Adrenal gland (tissue), 12 donors: ENCODE measurements around the gene TMEM37. TPM values are rescaled to one million over a fixed set of nuclear protein-coding genes. Genes with fewer than 3 reads are reported as not detected.

Experiments used
- DNase-seq, 7 donors: peaks; one replicate each; pipeline ENCODE4 v3.0.0-alpha.2; 2019 to 2020
- H3K27ac ChIP-seq, 5 donors: fragments of 200-600 bp; sonication (generic) in 4 of 5; 1 replicate in 3 of 5; 2 replicates in 2 of 5; pipeline versions ENCODE4 v1.5.1 to v1.8.0; 2016 to 2020; ENCODE audit warnings: mild to moderate bottlenecking in 1 of 5
- H3K27me3 ChIP-seq: fragments of 200-600 bp; 2 replicates; pipeline ENCODE4 v1.8.0; 2021
- H3K36me3 ChIP-seq, 2 donors: fragments of 200-600 bp; replicated peaks in 1 of 2; 1 replicate in 1 of 2; 2 replicates in 1 of 2; pipeline versions ENCODE4 v1.5.1 to v1.8.0; 2018 to 2022
- H3K4me1 ChIP-seq, 2 donors: fragments of 200-600 bp; replicated peaks in 1 of 2; 1 replicate in 1 of 2; 2 replicates in 1 of 2; pipeline versions ENCODE4 v1.5.1 to v1.8.0; 2018 to 2021
- H3K4me3 ChIP-seq, 4 donors: fragments of 200-600 bp; sonication (generic) in 3 of 4; one replicate each; pipeline ENCODE4 v1.5.1; 2016 to 2018
- H3K9me3 ChIP-seq, 3 donors: fragments of 200-600 bp; sonication (generic) in 1 of 3; replicated peaks in 1 of 3; 1 replicate in 2 of 3; 2 replicates in 1 of 3; pipeline versions ENCODE4 v1.5.1 to v1.8.0; 2016 to 2021
- POLR2A ChIP-seq, 2 donors: fragments of 450-650 bp; IDR thresholded peaks; one replicate each; pipeline ENCODE4 v1.6.1; 2017; ENCODE audit warnings: antibody characterized with exemption in 2 of 2, mild to moderate bottlenecking in 2 of 2, moderate library complexity in 1 of 2
- WGBS, 4 donors: extraction: QIAGEN DNeasy Blood & Tissue Kit in 2 of 4; methylation state at CpG; one replicate each; pipeline versions ENCODE4 v1.1.5 to v1.1.7; 2013 to 2017; 5-methylcytosine and 5-hydroxymethylcytosine counted together
- intact Hi-C, 2 donors: fragments of 100-400 bp; cut with DNase I; formaldehyde crosslinking; loops; one replicate each; pipeline versions ENCODE4 v1.14.1 to v1.15.0; 2022 to 2023
- polyA plus RNA-seq, 3 donors: library from polyadenylated mRNA; stranded (reverse); fragments of 200-250 nt in 2 of 3; fragments of 350-450 nt in 1 of 3; fragmentation: Illumina TruSeq in 1 of 3; extraction: RNeasy Lipid Tissue Mini Kit (QIAGEN cat#74804) in 1 of 3; gene quantifications; one replicate each; pipeline ENCODE4 v1.2.3, GENCODE V29; 2013 to 2014
- total RNA-seq, 9 donors: library from RNA; depleted of rRNA in 4 of 9; stranded (reverse); fragments of >200 nt in 4 of 9; fragments of 120-200 nt in 1 of 9; fragmentation: NEBNext Ultra II Directional in 1 of 9; extraction: Animal tissue kit (Norgen Biotek cat#: 25700) in 1 of 9; gene quantifications; one replicate each; pipeline versions ENCODE4 v1.1.0 to v1.2.4, GENCODE V29; 2013 to 2023
- TF ChIP-seq, protein P1 (sequence below), 6 experiments: fragments of 450-650 bp in 4 of 6; fragments of 200-600 bp in 2 of 6; sonication (generic) in 1 of 6; IDR thresholded peaks; 1 replicate in 5 of 6; 2 replicates in 1 of 6; pipeline versions ENCODE4 v1.5.1 to v1.8.0; 2016 to 2021; ENCODE audit warnings: antibody characterized with exemption in 6 of 6, mild to moderate bottlenecking in 2 of 6, moderate library complexity in 1 of 6
- donor health status: healthy with polysubstance abuse.
- donor health status: Bipolar disorder and iron deficiency.
- donor health status: DM: yes; HTN: yes; CAD: no.
- donor health status: DM: no; HTN: no; CAD: no.
- donor health status: DM: no; HTN: no; CAD: no.
- donor health status: DM: yes; HTN: yes; CAD: no.

TMEM37 gene
- total and polyA plus RNA-seq, 12 donors: 5.5 to 31.8 (median 14.7) TPM

- intact Hi-C loops: no loop called here
- H3K27me3 ChIP-seq: no peaks in the 10 kb centered on the region
- H3K4me1 ChIP-seq: no peaks in the 10 kb centered on the region
- no peak overlapping the region for H3K27ac ChIP-seq
- TF ChIP-seq, protein P1, sequence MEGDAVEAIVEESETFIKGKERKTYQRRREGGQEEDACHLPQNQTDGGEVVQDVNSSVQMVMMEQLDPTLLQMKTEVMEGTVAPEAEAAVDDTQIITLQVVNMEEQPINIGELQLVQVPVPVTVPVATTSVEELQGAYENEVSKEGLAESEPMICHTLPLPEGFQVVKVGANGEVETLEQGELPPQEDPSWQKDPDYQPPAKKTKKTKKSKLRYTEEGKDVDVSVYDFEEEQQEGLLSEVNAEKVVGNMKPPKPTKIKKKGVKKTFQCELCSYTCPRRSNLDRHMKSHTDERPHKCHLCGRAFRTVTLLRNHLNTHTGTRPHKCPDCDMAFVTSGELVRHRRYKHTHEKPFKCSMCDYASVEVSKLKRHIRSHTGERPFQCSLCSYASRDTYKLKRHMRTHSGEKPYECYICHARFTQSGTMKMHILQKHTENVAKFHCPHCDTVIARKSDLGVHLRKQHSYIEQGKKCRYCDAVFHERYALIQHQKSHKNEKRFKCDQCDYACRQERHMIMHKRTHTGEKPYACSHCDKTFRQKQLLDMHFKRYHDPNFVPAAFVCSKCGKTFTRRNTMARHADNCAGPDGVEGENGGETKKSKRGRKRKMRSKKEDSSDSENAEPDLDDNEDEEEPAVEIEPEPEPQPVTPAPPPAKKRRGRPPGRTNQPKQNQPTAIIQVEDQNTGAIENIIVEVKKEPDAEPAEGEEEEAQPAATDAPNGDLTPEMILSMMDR (IDR thresholded peaks at IDR 0.05): no peak
- no peak for TF ChIP-seq POLR2A (IDR thresholded peaks at IDR 0.05)
- H3K4me3 ChIP-seq: no peak overlapping the region
- peaks cover 0 to 9% of the 10 kb centered on the region in 2 donors for H3K36me3 ChIP-seq
- H3K9me3 ChIP-seq: no peaks in the 10 kb centered on the region
- no peak for DNase-seq
- 87 to 100% (median 90%) methylated on average over 2 to 4 of the region's 4 CpGs for WGBS, 4 donors
Measured at GRCh38 chr2:119440873-119441272, 9.2 kb downstream of the TMEM37 start.

DNA sequence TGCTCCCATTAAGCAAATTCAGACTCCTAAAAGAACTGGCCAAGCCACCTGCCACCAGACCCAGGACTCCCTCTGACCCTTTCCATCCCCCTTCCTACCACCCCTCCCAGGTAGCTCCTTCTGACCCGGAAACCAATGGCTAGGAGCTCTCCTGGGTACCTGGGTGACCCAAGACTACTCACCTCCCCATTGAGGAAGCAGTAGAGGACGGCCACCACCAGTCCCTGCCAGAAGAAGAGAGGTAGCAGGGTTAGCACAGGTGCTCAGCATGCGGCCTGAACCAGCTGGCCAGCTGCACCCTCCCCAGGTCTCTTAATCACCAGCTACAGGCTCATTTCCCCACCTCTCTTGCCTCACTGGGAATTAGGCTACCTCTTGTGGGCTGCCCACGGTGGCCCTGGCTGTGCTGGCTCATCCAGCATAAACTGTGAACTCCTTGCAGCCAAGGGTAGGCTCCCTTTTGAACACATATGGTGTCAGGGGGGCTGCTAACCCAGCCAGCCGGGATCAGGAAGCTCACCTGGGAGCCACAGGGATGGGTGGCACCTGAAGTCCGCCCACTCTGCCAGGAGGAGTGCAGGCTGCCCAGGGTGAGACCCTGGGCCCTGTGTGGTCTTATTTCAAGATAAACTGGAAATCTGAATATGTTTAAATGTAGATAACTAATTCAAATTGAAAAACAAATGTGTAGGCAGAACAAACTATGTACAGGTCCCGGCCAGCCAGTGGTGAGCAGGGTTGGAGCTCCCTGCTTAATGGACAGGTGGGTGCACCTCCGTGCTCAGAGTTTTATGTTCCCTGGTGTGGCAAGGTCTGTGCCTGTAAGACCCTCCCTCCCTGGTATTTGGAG, 9.9 kb downstream of the TMEM37 start:
- no peak overlapping the region for H3K4me3 ChIP-seq
- 91 to 92% (median 91%) methylated on average over 5 to 8 of the region's 8 CpGs for WGBS, 4 donors
- no peaks in the 10 kb centered on the region for H3K4me1 ChIP-seq
- intact Hi-C loops: no loop called here
- no peak overlapping the region for H3K27ac ChIP-seq
- peaks cover 0 to 9% of the 10 kb centered on the region in 2 donors for H3K36me3 ChIP-seq
- no peaks in the 10 kb centered on the region for H3K27me3 ChIP-seq
- no peaks in the 10 kb centered on the region for H3K9me3 ChIP-seq
- no peak for TF ChIP-seq POLR2A (IDR thresholded peaks at IDR 0.05)
- TF ChIP-seq, protein P1 (IDR thresholded peaks at IDR 0.05): no peak
- no peak for DNase-seq

DNA sequence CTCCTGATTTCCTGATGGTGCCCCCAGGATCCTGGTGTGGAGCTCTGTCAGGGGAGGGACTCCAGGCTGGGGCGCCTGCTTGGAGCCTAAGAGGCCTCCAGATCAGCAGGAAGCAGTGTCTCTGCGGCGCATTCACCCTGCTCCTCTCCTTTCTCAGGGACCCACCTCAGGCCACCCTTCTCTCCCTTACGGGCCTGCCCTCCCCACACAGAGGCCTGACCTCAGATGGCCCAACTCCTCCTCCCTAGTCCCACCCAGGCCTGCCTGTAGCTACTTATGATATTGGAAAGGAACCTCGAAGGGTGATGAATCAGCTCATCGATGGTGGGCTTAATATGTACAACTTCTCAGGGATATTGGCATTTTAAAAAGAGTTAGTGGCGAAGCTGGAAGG, 10.6 kb downstream of the TMEM37 start:
- intact Hi-C loops: no loop called here
- no peak overlapping the region for H3K4me3 ChIP-seq
- H3K9me3 ChIP-seq: no peaks in the 10 kb centered on the region
- no peak for DNase-seq
- peaks cover 0 to 4% of the 10 kb centered on the region in 2 donors for H3K36me3 ChIP-seq
- no peaks in the 10 kb centered on the region for H3K27me3 ChIP-seq
- TF ChIP-seq POLR2A (IDR thresholded peaks at IDR 0.05): no peak
- TF ChIP-seq, protein P1 (IDR thresholded peaks at IDR 0.05): no peak
- WGBS, 4 donors: 82 to 94% (median 87%) methylated on average over 6 to 7 of the region's 7 CpGs
- no peaks in the 10 kb centered on the region for H3K4me1 ChIP-seq
- no peak overlapping the region for H3K27ac ChIP-seq

GRCh38 chr2:119442850-119443249, 11.2 kb downstream of the TMEM37 start:
- Histone ChIP-seq H3K27ac (no peak overlapping the region), H3K9me3 (no peaks in the 10 kb centered on the region), H3K36me3 (no peaks in the 10 kb centered on the region), H3K4me1 (no peaks in the 10 kb centered on the region), H3K27me3 (no peaks in the 10 kb centered on the region), H3K4me3 (no peak overlapping the region)
- intact Hi-C loops: no loop called here
- TF ChIP-seq POLR2A (IDR thresholded peaks at IDR 0.05): no peak
- TF ChIP-seq, protein P1 (IDR thresholded peaks at IDR 0.05): no peak
- 91 to 99% (median 95%) methylated on average over 9 to 11 of the region's 11 CpGs for WGBS, 4 donors
- no peak for DNase-seq
